Activated CD4-positive, CD25-positive, alpha-beta regulatory T cell treated with anti-CD3 and anti-CD28 coated beads, Interleukin-2, amount 50 U/mL, for 72 hours (primary cell): ENCODE data around the gene SRGAP2C.
"Not testable (repeated sequence)": the region's sequence is repeated elsewhere in the genome, so short reads cannot be mapped to it uniquely, and the experiment has no call there.

ENCODE experiments used
- DNase-seq: peaks from one replicate; pipeline ENCODE4 v3.0.0; 2021

SRGAP2C gene

DNA sequence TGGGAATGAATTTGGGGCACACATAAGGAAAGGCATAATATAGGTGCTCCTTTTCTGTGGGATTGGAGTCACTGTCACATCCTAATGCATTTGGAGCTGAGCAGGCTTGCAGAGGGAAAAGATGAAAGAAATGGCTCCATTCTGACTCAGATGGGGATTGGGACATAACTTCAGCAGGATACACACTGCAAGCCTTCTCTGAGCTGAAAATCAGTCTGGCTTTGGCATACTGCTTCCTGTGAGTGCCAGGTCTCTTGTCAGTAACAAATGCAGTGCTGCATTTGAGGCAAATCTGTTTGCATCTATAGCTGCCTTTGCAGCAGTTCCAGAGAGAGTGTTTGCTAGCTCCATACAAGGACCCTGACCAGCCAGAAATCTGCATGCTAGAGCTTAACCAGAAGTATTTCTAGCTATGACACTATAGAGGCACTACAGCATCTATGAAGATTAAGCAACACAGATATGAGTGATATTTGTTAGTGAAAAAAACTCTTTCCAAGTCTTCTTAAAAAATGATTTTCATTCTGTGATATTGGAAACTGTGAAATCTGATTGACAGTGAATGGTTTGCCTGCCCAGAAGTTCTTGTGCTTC lies 98.9 kb downstream of the SRGAP2C start:
- DNase-seq, result not testable (repeated sequence)

- not testable (repeated sequence) for DNase-seq
Measured at GRCh38 chr1:121292590-121292989, 107.8 kb downstream of the SRGAP2C start.

- DNase-seq, result not testable (repeated sequence)
Measured at GRCh38 chr1:121293263-121294204, 108.8 kb downstream of the SRGAP2C start.

DNA sequence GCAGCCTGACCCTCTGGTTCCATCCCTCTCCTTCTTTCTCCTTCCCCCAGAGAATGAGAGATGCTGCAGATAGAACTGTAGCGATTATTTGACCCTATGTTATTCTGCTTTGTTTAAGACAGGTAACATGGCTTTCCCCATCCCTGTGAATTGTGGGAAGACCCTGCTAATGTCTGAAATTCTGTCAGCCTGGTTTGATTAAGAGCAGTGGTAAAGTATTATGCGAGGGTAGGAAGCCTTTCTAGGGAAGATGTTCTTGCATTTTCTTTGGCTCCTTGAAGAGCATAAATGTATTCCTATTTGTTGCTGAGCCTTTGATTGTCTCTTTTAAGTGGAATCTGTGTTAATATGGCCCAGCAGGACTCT lies 109.4 kb downstream of the SRGAP2C start:
- not testable (repeated sequence) for DNase-seq

DNA sequence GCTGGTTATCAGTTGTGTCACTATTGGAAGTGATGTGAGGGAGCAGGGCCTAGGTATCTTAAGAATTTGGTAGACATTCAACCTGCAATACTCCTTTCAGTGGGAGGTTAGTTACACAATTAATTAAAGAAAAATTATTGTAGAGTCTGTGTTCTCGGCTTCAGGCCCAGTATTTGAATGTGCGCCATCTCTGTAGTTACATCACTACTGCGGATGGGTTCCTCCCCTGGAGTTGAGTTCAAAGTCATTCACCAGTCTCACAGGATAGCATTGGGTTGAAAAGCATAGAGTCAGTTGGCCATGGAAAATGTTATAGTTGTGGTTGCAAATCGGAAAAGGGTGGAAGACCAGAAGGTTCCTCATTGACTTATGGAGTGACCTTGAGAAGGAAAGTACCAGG lies 111.8 kb downstream of the SRGAP2C start:
- DNase-seq, result not testable (repeated sequence)

DNA sequence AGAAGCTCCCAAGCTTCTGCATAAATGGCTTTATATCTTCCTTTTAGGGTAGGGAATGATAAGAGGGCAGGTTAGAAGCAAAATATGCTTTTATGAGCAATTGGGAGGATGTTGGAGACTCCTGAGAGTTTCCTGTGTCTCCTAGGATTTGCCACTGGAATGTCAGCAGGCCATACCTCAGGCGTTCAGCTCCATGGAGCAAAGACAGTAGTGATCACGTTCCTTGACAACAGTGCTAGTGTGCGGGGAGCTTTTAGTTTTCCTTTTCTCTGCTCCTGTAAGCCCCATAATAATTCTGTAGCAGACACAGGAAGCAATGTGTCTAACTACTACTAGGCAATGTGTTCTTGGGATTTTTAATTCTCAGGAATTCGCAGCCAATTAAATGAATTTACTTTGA lies 113.8 kb downstream of the SRGAP2C start:
- not testable (repeated sequence) for DNase-seq

DNA sequence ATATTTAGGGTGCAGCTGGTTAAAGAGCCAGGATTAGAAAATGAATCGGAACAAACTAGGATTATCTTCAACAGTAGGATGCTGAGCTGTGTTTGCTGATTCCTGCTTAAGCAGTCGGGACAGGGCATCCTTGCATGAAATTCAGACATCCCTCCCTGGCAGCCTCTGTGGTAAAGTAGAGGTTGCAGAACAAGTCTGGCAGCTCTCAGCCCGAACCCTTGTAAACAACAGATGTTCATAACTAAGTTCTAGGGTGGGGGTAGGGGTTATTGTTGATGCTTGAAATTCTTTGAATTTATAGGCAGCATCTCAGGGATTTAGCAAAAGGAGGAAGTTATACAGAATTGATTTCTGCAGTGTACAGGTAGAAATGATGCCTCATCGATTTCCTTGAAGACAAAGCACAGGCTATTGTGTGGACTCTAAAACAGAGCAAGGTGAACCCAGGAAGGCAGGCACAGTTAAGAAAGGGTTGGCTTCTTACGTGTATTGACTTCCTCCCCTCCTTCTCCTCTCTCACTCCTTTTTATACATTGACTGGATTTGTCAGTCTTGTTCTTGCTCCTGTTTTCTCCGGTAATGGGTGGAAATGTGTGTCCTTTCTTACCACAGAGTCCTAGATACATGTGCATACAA lies 114.9 kb downstream of the SRGAP2C start:
- DNase-seq, result not testable (repeated sequence)

- not testable (repeated sequence) for DNase-seq
Measured at GRCh38 chr1:121301876-121302275, 117.1 kb downstream of the SRGAP2C start.

DNA sequence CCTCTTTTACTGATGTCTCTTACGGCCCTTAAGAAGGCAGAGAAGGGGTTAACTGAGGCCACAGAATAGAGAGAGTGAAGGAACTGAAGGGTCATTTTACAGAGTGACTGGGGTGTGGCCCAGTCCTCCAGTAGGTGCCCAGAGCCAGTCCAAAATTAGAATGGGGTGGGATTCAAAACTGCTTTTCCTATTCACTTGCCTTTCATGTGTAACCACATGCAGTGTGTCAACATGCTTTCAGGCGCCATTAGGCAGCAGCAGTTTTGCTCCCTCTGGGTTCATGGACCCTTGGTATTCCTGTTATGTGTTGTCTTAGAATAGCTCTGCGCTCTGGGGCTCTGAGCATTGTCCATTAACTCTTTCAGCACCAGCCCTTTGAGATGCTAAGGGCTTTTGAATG lies 123.0 kb downstream of the SRGAP2C start:
- DNase-seq, result not testable (repeated sequence)

- not testable (repeated sequence) for DNase-seq
Measured at GRCh38 chr1:121315509-121315908, 130.7 kb downstream of the SRGAP2C start.

DNA sequence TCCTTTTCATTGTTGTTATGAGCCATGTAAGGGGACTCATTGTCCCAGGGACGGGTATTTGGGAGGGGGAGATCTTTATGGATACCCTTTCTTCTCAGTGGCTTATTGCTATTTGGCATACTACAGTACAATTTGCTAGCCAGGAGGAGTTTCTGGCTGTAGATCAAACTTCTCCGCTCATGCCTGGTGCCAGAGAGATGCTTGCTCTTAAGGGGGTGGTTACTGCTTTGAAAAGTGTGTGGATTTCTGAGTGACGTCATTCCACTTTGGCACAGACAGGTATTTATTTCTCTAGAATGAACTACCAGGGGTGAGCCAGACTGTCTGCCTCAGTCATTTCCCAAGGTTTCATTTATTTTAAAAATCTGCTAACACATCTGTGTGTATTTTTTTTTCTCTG lies 131.3 kb downstream of the SRGAP2C start:
- DNase-seq, result not testable (repeated sequence)

DNA sequence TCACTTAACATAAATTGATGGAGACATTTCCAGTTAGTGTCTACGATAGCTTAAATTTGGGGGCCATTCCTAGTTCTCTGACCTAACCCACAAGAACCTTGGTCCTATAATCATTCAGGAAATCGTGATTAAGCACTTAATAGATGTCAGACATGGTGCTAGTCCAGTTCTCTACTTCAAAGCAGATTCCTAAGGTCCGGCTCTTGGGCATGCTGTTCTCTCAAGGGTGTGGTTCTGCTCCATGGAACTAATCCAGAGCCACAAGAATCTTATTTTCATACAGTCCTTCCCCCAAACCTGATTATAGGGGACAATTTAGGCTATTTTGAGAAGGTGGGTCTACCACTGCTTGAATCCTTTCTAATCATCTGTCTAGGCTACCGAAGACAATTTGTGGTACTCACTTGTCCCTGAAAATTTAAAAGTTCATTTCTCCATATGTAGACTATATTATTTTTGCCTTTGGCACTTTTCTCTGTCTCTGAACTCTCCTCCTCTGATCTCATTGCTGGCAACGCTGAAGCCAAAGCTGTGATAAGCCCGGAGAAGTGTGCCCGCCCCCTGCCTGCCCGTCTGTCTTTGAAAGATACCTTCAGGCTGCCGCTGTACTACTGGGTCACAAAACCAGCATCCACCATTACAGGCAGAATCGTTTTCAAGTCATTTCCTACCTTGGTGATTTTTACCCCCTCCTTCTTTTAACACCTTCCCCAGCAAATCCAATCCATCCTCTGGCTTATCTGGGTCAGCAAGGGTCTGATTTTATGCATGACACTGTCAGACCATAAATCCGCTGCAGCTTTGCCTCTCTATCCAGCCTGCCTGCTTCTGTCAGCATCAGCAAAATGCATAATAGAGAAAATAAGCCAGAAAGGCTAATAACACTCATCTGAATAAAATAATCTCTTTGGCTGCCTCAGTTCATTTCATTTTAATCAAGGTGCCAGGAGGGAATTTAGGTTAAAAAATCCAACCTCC lies 133.0 kb downstream of the SRGAP2C start:
- not testable (repeated sequence) for DNase-seq

DNA sequence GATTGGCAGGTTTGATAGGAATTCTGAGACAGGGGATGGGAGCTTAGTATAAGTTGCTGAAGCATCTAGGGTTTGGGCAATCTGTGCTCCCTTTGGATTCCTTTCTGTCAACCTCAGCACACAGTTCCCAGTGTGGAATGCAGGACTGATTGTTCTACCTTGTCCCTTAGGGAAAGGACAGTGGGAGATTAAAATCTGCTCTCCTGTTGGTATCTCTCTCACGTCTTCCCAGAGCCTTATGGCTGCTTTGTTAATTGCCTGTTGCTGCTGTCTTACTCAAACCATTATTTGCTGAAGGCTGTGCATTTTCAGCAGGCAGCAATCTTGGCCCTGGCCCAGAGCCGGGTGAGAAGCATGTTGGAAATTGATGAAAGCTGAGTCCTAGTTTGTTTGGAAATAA lies 133.9 kb downstream of the SRGAP2C start:
- DNase-seq, result not testable (repeated sequence)

DNA sequence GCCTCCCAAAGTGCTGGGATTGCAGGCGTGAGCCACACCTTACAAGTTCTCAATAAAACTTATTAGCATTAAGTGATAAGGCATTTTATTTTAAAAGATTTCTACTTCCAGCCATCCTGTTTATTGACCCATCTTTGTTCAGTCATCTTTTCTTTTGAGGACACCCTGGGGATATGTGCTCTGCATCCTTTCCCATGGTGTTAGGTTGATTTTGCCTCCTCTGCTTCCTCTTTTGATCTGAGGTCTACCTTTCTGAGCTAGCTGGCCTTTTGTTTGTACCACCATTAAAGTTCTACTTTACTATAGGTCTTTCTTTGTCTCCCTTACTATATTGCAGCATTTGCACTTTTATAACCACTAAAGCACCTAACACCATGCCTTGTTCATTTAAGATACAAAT lies 136.9 kb downstream of the SRGAP2C start:
- not testable (repeated sequence) for DNase-seq

DNA sequence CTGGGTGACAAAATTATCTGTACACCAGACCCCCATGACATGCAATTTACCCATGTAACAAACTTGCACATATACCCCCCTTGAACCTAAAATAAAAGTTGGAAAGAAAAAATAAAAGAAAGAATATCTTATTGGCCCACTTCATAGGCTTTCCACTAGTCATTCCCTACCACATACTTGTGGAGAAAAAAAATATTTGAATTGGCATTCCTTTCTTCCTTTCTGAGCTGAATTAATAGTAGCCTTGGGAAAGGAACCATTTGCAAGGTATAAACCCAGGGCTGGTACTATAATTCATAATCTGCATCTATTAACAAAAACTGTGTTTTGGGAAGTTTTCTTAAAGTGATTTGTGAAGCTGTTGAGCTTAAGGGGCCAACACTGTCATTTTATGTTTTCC lies 140.0 kb downstream of the SRGAP2C start:
- not testable (repeated sequence) for DNase-seq

- not testable (repeated sequence) for DNase-seq
Measured at GRCh38 chr1:121332141-121332540, 147.4 kb downstream of the SRGAP2C start.

DNA sequence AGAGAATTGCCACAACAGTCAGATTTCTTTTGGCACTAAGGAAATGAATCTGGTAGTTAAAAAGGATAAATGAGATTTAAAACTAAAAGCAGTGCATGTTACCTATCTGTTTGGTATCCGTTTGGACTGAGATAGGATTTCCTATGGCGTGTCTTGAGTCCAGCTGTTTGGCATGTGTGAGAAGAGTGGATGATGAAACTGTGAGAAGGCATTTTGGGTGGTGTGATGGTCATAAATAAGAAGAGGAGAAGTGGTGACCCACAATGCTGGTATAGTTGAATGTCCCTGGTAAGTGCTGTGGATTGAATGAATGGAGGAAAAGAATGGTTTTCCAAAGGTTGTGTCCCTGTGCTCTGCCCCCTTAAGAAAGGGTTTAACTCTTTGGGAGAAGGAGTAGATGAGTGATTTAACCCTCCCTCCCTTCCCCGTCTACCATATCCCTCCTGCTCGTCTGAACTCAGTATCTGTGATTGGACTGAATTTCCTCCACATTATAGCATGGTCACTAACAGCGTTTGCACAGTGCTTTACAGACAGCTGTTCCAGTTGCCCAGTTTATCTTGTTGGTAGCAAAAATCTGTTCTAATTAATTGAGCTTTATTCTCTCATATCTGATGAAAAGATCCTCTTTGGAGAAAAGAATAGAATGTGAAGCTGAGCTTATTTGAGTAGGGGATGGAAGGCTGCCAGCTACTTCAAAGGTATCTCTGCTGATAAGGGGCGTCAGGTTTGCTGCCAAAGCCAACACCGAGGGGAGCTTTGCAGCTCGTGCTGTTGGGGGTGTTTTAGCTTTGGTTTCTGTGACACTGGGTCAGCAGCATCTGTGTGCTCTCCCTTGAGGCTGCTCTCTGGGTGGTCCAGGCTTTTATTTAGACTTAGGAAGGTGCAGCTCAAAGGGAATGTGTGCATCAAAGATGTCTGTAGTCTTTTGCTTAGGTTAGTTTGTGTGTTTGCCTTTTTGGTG lies 148.1 kb downstream of the SRGAP2C start:
- not testable (repeated sequence) for DNase-seq

GRCh38 chr1:121337958-121338357 lies 153.2 kb downstream of the SRGAP2C start:
- not testable (repeated sequence) for DNase-seq

- not testable (repeated sequence) for DNase-seq
Measured at GRCh38 chr1:121339611-121340010, 154.8 kb downstream of the SRGAP2C start.

GRCh38 chr1:121343311-121343906 lies 158.6 kb downstream of the SRGAP2C start:
- DNase-seq, result not testable (repeated sequence)

DNA sequence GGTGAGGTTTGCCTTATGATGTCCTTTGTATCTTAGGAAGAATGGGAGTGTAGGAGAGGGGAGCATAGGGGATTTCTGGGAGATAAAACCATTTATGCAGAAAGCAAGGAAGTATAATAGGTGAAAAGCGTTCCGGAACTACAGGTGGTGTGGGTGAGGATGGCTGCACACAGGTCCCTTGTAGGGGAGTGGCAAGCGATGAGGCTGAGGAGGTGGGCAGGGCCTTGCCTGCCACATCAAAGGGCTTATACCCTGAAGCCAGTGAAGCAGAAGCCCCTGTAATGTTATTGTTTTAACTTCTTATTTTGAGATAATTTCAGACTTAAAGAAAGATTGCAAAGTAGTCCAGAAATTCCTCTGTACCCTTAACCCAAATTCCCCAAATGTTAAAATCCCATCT lies 159.6 kb downstream of the SRGAP2C start:
- DNase-seq, result not testable (repeated sequence)
